ENCODE results near the gene IL21.

IL21 gene

GRCh38 chr4:122632396-122633143 is 11.7 kb upstream of the IL21 start:
- no peak for DNase-seq

GRCh38 chr4:122625156-122625555 is 4.3 kb upstream of the IL21 start:
- DNase-seq = no peak

GRCh38 chr4:122624205-122624604 is 3.3 kb upstream of the IL21 start:
- no peak for DNase-seq

GRCh38 chr4:122623637-122624166 is 2.8 kb upstream of the IL21 start:
- no peak for DNase-seq

GRCh38 chr4:122622400-122622799 is 1.5 kb upstream of the IL21 start:
- no peak for DNase-seq

GRCh38 chr4:122619611-122620010 is 1.3 kb downstream of the IL21 start:
- DNase-seq = no peak

- DNase-seq = no peak
Measured at GRCh38 chr4:122617597-122618593, 3.0 kb downstream of the IL21 start.

GRCh38 chr4:122616915-122617596 is 3.8 kb downstream of the IL21 start:
- DNase-seq = no peak

GRCh38 chr4:122614621-122615020 is 6.2 kb downstream of the IL21 start:
- no peak for DNase-seq

GRCh38 chr4:122612540-122612939 is 8.3 kb downstream of the IL21 start:
- no peak for DNase-seq

GRCh38 chr4:122606364-122607043 is 14.4 kb downstream of the IL21 start:
- no peak for DNase-seq

- no peak for DNase-seq
Measured at GRCh38 chr4:122604146-122604545, 16.7 kb downstream of the IL21 start.

GRCh38 chr4:122603156-122603574 is 17.7 kb downstream of the IL21 start:
- no peak for DNase-seq

GRCh38 chr4:122602277-122603142 is 18.4 kb downstream of the IL21 start:
- peak; percentile 11 for DNase-seq

- DNase-seq = no peak
Measured at GRCh38 chr4:122591196-122591595, 29.7 kb downstream of the IL21 start.

GRCh38 chr4:122588453-122589238 is 32.2 kb downstream of the IL21 start:
- peak; percentile 69 for DNase-seq

GRCh38 chr4:122584519-122584918 is 36.3 kb downstream of the IL21 start:
- DNase-seq = peak; percentile 75

- DNase-seq = peak; percentile 74
Measured at GRCh38 chr4:122583906-122584305, 37.0 kb downstream of the IL21 start.

GRCh38 chr4:122577808-122578781 is 42.8 kb downstream of the IL21 start:
- DNase-seq = peak; percentile 50
